Activated CD8-positive, alpha-beta memory T cell treated with anti-CD3 and anti-CD28 coated beads for 36 hours (primary cell): Measurements from ENCODE around the gene GLI1. TPM values are rescaled to one million over a fixed set of nuclear protein-coding genes. Genes with fewer than 3 reads are reported as not detected.

Experiments used
- CTCF ChIA-PET: fragments of 350-600 bp; sonication (Branson Sonifier 250); formaldehyde crosslinking; loops from one replicate; lab custom pipeline; 2021; ENCODE audit warnings: antibody characterized with exemption; lab: Charles Lee
- POLR2A ChIA-PET: fragments of 350-600 bp; sonication (Branson Sonifier 250); formaldehyde crosslinking; loops from one replicate; lab custom pipeline; 2021; ENCODE audit warnings: antibody characterized with exemption; lab: Charles Lee
- total RNA-seq, 2 experiments: library from RNA; stranded (reverse); gene quantifications; one replicate each; pipeline ENCODE4 v1.2.3, GENCODE V29; 2021

GLI1 gene
- total RNA-seq, 2 experiments from 2014 or later, result 0.46 to 0.50 TPM

DNA sequence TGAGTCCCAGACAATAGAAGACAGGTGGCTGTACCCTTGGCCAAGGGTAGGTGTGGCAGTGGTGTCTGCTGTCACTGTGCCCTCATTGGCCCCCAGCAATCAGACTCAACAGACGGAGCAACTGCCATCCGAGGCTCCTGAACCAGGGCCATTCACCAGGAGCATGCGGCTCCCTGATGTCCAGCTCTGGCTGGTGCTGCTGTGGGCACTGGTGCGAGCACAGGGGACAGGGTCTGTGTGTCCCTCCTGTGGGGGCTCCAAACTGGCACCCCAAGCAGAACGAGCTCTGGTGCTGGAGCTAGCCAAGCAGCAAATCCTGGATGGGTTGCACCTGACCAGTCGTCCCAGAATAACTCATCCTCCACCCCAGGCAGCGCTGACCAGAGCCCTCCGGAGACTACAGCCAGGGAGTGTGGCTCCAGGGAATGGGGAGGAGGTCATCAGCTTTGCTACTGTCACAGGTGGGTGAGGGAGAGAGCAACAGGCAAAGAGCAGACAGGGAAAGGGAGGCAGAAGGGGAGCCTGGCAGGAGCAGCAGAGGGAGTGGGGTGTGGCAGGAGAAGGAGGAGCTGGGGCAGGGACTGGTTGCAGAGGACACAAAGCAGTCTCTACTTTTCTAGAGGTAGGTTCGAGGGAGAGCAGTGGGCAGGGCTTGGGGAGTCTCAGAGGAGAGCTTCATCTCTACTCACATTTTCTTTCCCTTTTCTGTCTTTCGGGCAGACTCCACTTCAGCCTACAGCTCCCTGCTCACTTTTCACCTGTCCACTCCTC lies 4.0 kb upstream of the GLI1 start:
- POLR2A ChIA-PET, result interaction anchor here (0.6 to 0.9 kb wide), 5 partner anchors 15 to 730 kb away, joined by 3 to 8 read pairs (median 4); partner anchors contain the start of gene NACA

DNA sequence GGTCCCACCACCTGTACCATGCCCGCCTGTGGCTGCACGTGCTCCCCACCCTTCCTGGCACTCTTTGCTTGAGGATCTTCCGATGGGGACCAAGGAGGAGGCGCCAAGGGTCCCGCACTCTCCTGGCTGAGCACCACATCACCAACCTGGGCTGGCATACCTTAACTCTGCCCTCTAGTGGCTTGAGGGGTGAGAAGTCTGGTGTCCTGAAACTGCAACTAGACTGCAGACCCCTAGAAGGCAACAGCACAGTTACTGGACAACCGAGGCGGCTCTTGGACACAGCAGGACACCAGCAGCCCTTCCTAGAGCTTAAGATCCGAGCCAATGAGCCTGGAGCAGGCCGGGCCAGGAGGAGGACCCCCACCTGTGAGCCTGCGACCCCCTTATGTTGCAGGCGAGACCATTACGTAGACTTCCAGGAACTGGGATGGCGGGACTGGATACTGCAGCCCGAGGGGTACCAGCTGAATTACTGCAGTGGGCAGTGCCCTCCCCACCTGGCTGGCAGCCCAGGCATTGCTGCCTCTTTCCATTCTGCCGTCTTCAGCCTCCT lies 3.4 kb upstream of the GLI1 start:
- CTCF ChIA-PET, result interaction anchor here (0.6 to 2.2 kb wide), 22 partner anchors 8 to 227 kb away, joined by 3 to 16 read pairs (median 3); partner anchors contain the start of gene SHMT2
- POLR2A ChIA-PET, result interaction anchor here (0.9 kb wide), 2 partner anchors 14 to 26 kb away, joined by 3 to 4 read pairs; no protein-coding TSS in a partner anchor

More for the DNA sequence above, 4.0 kb upstream of the GLI1 start:
- CTCF ChIA-PET, result interaction anchor here (0.6 to 3.2 kb wide), 23 partner anchors 7 to 226 kb away, joined by 3 to 16 read pairs (median 3); partner anchors contain the start of gene SHMT2

DNA sequence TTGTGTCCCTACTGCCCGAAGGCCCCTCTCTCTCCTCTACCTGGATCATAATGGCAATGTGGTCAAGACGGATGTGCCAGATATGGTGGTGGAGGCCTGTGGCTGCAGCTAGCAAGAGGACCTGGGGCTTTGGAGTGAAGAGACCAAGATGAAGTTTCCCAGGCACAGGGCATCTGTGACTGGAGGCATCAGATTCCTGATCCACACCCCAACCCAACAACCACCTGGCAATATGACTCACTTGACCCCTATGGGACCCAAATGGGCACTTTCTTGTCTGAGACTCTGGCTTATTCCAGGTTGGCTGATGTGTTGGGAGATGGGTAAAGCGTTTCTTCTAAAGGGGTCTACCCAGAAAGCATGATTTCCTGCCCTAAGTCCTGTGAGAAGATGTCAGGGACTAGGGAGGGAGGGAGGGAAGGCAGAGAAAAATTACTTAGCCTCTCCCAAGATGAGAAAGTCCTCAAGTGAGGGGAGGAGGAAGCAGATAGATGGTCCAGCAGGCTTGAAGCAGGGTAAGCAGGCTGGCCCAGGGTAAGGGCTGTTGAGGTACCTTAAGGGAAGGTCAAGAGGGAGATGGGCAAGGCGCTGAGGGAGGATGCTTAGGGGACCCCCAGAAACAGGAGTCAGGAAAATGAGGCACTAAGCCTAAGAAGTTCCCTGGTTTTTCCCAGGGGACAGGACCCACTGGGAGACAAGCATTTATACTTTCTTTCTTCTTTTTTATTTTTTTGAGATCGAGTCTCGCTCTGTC lies 2.7 kb upstream of the GLI1 start:
- ChIA-PET CTCF (interaction anchor here (0.6 to 2.2 kb wide), 11 partner anchors 15 to 205 kb away, joined by 3 to 16 read pairs (median 4); no protein-coding TSS in a partner anchor), POLR2A (interaction anchor here (0.9 kb wide), 1 partner anchor 27 kb away, joined by 4 read pairs; no protein-coding TSS in a partner anchor)

DNA sequence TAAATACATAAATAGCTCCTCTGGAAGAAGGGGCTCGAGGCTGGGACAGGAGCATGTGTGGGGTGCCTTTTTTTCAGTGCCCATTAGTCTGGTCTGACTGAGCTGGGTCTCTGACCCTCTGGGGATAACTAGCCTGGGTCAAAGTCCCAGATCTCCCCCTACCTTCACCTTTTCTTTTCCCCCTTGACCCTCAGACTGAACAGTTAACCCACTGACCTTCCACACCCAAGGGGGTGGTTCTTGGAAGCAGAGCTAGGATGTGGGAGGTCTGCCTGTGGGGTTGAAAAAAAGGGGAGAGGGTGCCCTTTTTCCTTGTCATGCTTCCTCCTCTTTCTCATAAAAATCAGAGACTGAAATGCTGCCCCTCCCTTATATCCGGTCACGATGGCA lies 925 bp upstream of the GLI1 start:
- CTCF ChIA-PET, result interaction anchor here (0.7 to 6.8 kb wide), 24 partner anchors 9 to 346 kb away, joined by 3 to 120 read pairs (median 4); partner anchors contain the start of genes ARHGAP9, INHBC and SHMT2
- POLR2A ChIA-PET, result interaction anchor here (0.6 to 1.3 kb wide), 10 partner anchors 18 to 970 kb away, joined by 3 to 11 read pairs (median 4); partner anchors contain the start of gene DDIT3

DNA sequence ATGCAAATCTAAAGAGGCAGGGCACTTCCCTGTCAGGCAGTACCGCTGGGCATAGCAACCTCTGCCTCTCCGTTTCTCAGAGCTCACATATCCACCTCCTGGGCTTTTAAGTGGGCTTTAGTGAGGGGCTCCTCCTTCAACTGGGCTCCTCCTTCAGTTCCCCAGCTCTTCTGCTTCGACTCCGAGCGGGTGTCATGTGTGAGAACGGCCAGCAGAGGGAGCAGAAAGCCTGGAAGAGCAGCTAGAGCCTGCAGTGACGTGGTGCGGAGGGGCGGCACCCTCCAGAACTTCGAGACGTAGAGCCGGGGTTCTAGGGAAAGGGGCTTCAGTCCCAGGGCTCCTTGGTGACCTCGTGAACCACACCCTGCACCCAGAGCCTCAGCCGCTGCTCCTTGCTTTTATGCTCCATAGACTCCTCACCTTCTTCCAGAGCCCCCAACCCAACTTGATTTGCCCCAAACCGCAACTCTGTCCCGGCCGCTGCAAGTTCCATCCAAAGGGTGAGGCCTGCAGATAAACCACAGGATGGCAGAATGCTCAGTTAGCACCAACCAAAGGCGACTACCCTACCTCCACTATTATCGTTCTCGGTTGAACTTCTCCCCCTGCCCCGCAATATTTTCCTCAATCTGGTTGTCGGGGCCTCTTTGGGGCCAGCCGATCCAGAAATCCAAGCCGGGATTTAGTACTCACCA lies 383 bp upstream of the GLI1 start:
- CTCF ChIA-PET, result interaction anchor here (0.7 to 6.8 kb wide), 25 partner anchors 9 to 347 kb away, joined by 3 to 120 read pairs (median 4); partner anchors contain the start of genes ARHGAP9, INHBC and SHMT2
- POLR2A ChIA-PET, result interaction anchor here (0.5 to 1.3 kb wide), 9 partner anchors 16 to 219 kb away, joined by 3 to 11 read pairs (median 3); partner anchors contain the start of gene DDIT3

DNA sequence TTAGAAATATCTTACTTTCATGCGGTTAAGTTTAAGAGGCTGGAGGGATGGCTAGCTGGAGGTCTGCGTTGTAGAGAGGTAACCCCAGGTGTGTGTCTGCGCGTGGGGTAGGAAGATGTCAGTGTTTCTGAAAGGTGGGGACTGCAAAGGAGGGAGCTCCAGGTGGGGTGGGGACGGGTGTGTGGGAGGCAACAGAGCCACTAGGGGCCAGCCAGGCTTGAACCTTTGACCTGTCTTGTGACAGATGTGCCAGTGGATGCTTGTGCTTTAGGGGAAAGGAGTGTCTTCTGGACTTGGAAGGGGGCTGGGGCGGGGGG lies 841 bp downstream of the GLI1 start:
- POLR2A ChIA-PET, result interaction anchor here (0.6 to 2.3 kb wide), 3 partner anchors 16 to 220 kb away, joined by 3 to 8 read pairs (median 8); no protein-coding TSS in a partner anchor

DNA sequence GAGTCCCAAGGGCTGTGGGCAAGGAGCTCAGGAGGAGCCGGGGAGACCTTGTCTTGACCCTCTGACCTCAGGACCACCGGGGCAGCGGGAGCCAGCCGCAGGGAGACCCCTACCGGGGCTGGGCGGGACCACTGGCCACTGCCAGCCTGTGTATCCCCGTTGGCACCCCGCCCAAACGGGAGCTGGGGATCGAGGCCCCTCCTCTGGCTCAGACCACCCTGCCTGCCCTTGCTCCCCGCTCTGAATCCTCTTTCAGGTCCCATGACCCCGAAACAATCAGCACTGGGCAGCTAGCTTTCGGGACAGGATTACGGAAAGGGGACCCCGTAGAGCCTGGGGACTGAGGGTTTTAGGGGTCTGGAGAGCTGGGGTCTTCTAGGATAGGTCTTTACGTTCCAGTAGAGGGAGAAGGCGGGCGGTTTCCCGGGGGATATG lies 1.3 kb downstream of the GLI1 start:
- ChIA-PET POLR2A (interaction anchor here (0.6 to 2.3 kb wide), 3 partner anchors 16 to 220 kb away, joined by 3 to 8 read pairs (median 8); no protein-coding TSS in a partner anchor), CTCF (interaction anchor here (0.6 to 6.8 kb wide), 7 partner anchors 7 to 222 kb away, joined by 3 to 120 read pairs (median 4); partner anchors contain the start of genes ARHGAP9 and INHBE)

More for the DNA sequence above, 841 bp downstream of the GLI1 start:
- CTCF ChIA-PET, result interaction anchor here (0.6 to 6.8 kb wide), 7 partner anchors 10 to 221 kb away, joined by 3 to 120 read pairs (median 3); partner anchors contain the start of gene ARHGAP9

DNA sequence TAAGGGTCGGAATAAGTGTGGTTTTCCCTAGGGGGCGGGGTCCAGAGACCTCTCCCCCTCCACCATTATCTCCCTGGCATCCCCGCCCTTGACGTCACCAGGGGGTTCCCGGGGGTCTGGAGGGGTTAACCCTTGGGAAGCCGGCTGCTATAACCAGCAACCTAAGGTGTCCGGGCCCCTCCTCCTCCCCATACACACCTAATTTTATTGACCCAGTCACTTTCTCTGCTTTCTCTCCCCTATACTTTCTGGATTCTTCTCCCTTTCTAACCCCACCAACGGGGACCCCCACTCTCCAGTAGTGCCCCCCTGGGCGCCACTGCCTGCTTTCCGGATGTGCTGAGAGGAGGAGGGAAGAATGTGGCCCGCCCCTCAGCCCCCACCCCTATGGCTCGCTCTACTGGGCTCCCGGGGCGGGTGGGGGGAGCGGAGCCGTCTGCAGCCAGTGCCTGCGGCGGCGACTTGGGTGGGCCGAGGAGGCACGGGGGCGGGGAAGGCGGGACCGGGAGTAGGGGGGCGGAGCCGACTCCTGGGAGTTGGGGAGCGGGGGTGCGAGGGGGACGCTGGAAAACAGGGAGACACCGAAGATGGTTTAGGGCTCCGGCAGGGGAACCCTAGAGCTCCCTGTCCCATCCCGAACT lies 1.8 kb downstream of the GLI1 start:
- ChIA-PET POLR2A (interaction anchor here (0.6 to 2.3 kb wide), 4 partner anchors 15 to 221 kb away, joined by 3 to 8 read pairs (median 6); no protein-coding TSS in a partner anchor), CTCF (interaction anchor here (0.8 to 6.8 kb wide), 11 partner anchors 7 to 222 kb away, joined by 3 to 120 read pairs (median 3); partner anchors contain the start of genes ARHGAP9 and INHBE)

DNA sequence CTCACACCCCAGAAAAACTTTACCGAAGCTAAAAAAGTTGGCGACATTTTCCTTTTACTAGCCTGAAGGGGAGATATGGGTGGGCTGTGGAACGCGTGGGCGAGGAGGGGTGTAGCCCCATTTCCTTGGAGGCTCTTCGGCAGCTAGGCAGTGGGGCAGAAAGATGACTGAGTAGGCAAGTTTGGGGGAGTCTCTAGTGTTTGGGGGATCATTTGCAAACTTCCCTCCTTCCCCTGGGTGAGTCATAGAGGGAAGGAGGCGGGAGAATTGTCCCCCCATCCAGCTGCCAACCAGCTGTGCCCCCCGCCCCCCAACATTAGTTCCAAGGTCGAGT lies 2.3 kb downstream of the GLI1 start:
- CTCF ChIA-PET, result interaction anchor here (0.6 to 6.8 kb wide), 13 partner anchors 8 to 219 kb away, joined by 3 to 120 read pairs (median 3); partner anchors contain the start of genes ARHGAP9 and INHBE
- POLR2A ChIA-PET, result interaction anchor here (1.4 to 2.3 kb wide), 2 partner anchors 15 to 58 kb away, joined by 3 to 8 read pairs; no protein-coding TSS in a partner anchor

DNA sequence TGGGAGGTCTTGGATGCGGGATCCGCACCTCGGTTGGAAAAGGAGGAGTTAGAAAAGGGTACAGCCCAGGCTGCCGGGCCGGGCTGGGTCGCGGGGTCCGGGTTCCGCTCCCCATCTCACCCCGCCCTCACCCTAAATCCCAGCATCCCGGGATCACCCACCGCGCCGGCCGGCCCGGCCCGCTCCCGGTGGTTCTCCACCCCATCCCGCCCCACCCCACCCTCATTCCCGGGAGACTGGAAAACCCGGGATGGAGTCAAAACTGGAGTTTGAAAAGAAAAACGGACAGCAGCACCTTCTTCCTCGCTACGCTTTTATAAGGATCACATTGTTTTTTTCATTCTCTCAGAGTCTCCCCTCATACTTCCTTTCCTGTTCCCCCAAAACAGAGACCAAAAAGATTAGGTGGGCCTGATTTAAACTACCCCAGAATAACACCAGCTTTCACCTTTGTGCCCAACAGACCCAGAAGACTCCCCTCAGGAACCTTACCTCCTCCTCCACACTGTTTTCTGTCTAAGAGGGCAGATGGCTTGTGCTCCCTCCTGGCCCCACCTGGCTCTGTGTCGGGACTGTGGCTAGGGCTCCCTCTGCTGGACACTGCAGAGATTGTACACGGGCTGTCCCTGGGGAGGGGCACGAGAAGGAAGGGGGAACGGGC lies 2.8 kb downstream of the GLI1 start:
- POLR2A ChIA-PET, result interaction anchor here (0.6 to 2.3 kb wide), 3 partner anchors 14 to 350 kb away, joined by 3 to 10 read pairs (median 8); no protein-coding TSS in a partner anchor
- CTCF ChIA-PET, result interaction anchor here (0.6 to 6.8 kb wide), 16 partner anchors 8 to 237 kb away, joined by 3 to 120 read pairs (median 3); partner anchors contain the start of genes ARHGAP9 and INHBE

DNA sequence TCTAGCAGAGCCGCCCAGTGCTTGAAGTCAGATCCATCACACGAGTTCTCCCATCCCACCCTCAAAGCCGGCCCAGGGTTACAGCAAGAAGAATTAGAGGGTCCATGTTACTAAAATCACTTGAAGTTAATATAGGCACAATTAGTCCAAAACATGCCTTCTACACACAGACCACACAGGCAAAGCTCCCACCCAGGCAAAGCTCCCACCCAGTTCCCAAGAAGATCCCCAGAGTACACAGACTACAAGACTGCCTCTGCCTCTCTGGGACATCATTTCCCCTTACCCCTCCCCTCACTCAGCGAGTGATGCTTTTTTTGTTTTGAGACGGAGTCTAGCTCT lies 3.3 kb downstream of the GLI1 start:
- POLR2A ChIA-PET, result interaction anchor here (0.5 to 1.2 kb wide), 3 partner anchors 11 to 351 kb away, joined by 3 to 10 read pairs (median 5); no protein-coding TSS in a partner anchor
- CTCF ChIA-PET, result interaction anchor here (0.6 to 6.8 kb wide), 14 partner anchors 9 to 238 kb away, joined by 3 to 120 read pairs (median 3); partner anchors contain the start of genes ARHGAP9 and INHBE

DNA sequence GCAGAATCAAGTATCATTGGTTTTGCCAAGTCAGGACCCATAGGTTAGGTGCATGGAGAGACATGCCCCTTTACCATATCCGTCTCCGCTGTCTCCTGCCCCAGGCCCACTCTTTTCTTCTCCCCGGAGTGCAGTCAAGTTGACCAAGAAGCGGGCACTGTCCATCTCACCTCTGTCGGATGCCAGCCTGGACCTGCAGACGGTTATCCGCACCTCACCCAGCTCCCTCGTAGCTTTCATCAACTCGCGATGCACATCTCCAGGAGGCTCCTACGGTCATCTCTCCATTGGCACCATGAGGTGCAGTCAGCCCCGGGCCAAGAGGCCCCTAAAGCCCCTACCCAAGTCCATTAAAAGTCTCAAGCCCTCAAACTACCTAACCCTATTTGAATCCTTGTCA lies 5.0 kb downstream of the GLI1 start:
- POLR2A ChIA-PET, result interaction anchor here (0.5 to 0.6 kb wide), 2 partner anchors 55 kb away, joined by 3 to 6 read pairs; no protein-coding TSS in a partner anchor
- CTCF ChIA-PET, result interaction anchor here (1.8 to 1.9 kb wide), 2 partner anchors 12 to 222 kb away, joined by 5 to 8 read pairs; no protein-coding TSS in a partner anchor

DNA sequence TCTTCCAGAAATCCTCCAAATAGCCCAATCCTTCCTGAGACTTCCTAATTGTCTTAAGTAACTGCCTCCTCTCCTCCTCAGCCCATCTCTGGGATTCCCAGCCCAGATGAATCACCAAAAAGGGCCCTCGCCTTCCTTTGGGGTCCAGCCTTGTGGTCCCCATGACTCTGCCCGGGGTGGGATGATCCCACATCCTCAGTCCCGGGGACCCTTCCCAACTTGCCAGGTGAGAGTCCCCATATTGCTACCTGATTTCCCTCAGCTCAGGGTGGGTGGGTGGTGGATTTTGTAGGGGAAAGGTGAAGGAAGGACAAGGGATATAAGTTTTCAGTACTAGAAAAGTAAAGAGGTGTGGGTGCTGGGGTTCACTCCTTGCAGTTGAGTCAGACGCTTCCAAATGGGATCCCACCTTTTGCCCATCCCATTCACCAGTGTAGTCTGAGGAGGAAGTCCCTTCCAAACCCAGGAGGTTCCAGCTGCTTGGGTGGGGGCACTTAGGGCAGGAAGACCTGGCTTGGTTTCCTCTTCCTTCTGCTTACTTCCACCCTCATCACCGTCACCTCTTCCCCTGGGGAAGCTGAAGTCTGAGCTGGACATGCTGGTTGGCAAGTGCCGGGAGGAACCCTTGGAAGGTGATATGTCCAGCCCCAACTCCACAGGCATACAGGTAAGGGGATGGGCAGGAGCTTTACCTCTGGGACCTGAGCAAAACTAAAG lies 5.6 kb downstream of the GLI1 start:
- CTCF ChIA-PET, result interaction anchor here (1.8 to 1.9 kb wide), 2 partner anchors 12 to 223 kb away, joined by 5 to 8 read pairs; no protein-coding TSS in a partner anchor
- POLR2A ChIA-PET, result interaction anchor here (0.5 to 0.6 kb wide), 2 partner anchors 54 to 55 kb away, joined by 3 to 6 read pairs; no protein-coding TSS in a partner anchor

DNA sequence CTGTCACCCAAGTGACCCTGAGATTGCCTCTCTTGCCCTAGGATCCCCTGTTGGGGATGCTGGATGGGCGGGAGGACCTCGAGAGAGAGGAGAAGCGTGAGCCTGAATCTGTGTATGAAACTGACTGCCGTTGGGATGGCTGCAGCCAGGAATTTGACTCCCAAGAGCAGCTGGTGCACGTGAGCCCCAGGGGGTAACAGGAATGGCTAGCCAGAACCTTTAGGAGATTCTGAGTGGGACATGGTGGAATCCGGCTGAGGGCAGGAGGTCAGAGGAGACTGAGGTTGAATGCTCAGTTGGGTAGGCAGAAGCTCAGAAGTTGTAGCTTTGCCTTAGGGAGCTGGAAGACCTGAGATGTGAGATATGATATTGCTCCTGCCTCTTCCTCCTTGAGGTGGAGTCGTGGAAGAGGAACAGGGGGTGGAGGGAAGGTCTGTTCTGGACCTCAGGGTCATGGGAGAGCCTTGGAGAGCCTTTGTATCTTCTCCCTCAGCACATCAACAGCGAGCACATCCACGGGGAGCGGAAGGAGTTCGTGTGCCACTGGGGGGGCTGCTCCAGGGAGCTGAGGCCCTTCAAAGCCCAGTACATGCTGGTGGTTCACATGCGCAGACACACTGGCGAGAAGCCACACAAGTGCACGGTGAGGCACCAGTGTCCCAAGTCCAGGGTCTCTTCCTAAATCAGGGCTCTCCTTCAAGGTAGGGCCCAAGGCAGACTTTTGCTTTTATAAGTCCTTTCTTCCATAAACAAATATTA lies 6.3 kb downstream of the GLI1 start:
- ChIA-PET POLR2A (no interaction called here), CTCF (interaction anchor here (0.7 to 1.9 kb wide), 3 partner anchors 11 to 223 kb away, joined by 3 to 8 read pairs (median 5); partner anchors contain the start of gene INHBE)
